Fibroblast of lung (primary cell): ENCODE measurements around the gene GPC6. TPM values are rescaled to one million over a fixed set of nuclear protein-coding genes. Genes with fewer than 3 reads are reported as not detected.

Experiments
- DNase-seq, 2 donors: peaks; one replicate each; pipeline versions ENCODE4 v3.0.0 to v3.0.0-alpha.2; 2010; ENCODE audit warnings: low read depth in 2 of 2
- H2AFZ ChIP-seq: 2 replicates; pipeline ENCODE4 v1.5.1; 2012; ENCODE audit warnings: low read length, control low read depth, inconsistent platforms
- H3K27ac ChIP-seq: 2 replicates; pipeline ENCODE4 v1.5.1; 2011; ENCODE audit warnings: low read length, control low read depth; ENCODE audit not compliant: insufficient read depth
- H3K27me3 ChIP-seq: 2 replicates; pipeline ENCODE4 v1.5.1; 2011; ENCODE audit warnings: mild to moderate bottlenecking, low read length; ENCODE audit not compliant: control insufficient read depth, insufficient read depth
- H3K36me3 ChIP-seq: 2 replicates; pipeline ENCODE4 v1.5.1; 2011; ENCODE audit warnings: low read length; ENCODE audit not compliant: control insufficient read depth, insufficient read depth
- H3K4me1 ChIP-seq: 2 replicates; pipeline ENCODE4 v1.5.1; 2011; ENCODE audit warnings: low read length; ENCODE audit not compliant: control insufficient read depth, insufficient read depth; ENCODE audit errors: extremely low read depth
- H3K4me2 ChIP-seq: 2 replicates; pipeline ENCODE4 v1.5.1; 2011; ENCODE audit warnings: low read length, control low read depth; ENCODE audit not compliant: insufficient read depth; ENCODE audit errors: extremely low read depth
- H3K4me3 ChIP-seq, 4 experiments: fragments of 200-600 bp in 1 of 4; sonication (generic) in 1 of 4; replicated peaks in 1 of 4; 2 replicates each; pipeline ENCODE4 v1.5.1; 2011 to 2016; ENCODE audit warnings: low read length in 4 of 4, low read depth in 3 of 4, mild to moderate bottlenecking in 3 of 4, control low read depth in 2 of 4, inconsistent platforms in 1 of 4, mixed read lengths in 1 of 4; ENCODE audit not compliant: insufficient read depth in 1 of 4; ENCODE audit errors: control extremely low read depth in 1 of 4
- H3K79me2 ChIP-seq: 2 replicates; pipeline ENCODE4 v1.5.1; 2012; ENCODE audit warnings: mild to moderate bottlenecking, low read length, inconsistent platforms; ENCODE audit not compliant: control insufficient read depth, insufficient read depth
- H3K9ac ChIP-seq: 2 replicates; pipeline ENCODE4 v1.5.1; 2011; ENCODE audit warnings: mild to moderate bottlenecking, low read length, control low read depth; ENCODE audit not compliant: insufficient read depth
- H3K9me3 ChIP-seq: 2 replicates; pipeline ENCODE4 v1.5.1; 2012; ENCODE audit warnings: low read depth, low read length; ENCODE audit not compliant: control insufficient read depth, insufficient read depth
- H4K20me1 ChIP-seq: 2 replicates; pipeline ENCODE4 v1.5.1; 2011; ENCODE audit warnings: low read length; ENCODE audit not compliant: control insufficient read depth, insufficient read depth; ENCODE audit errors: extremely low read depth
- CTCF ChIP-seq, 2 donors: IDR thresholded peaks in 1 of 2; conservative IDR thresholded peaks in 1 of 2; 1 replicate in 1 of 2; 2 replicates in 1 of 2; pipeline ENCODE4 v1.5.1; 2011 to 2012; ENCODE audit warnings: low read length in 2 of 2, control low read depth in 1 of 2, inconsistent platforms in 1 of 2, low read depth in 1 of 2, mild to moderate bottlenecking in 1 of 2
- EZH2 ChIP-seq: IDR thresholded peaks from 2 replicates; pipeline ENCODE4 v1.5.1; 2012; ENCODE audit warnings: low read length, control low read depth, mild to moderate bottlenecking; ENCODE audit errors: missing control alignments
- polyA plus RNA-seq, 2 donors: library from polyadenylated mRNA; depleted of rRNA in 1 of 2; stranded (reverse) in 1 of 2; unstranded in 1 of 2; fragments of >200 nt; gene quantifications; 2 replicates each; pipeline ENCODE4 v1.2.1, GENCODE V29; 2011 to 2012; ENCODE audit warnings: missing spikeins in 1 of 2
- total RNA-seq: library from RNA; depleted of rRNA; stranded (reverse); fragments of >200 nt; gene quantifications from 2 replicates; pipeline ENCODE4 v1.2.1, GENCODE V29; 2014

The GPC6 gene
- total and polyA plus RNA-seq, 2 donors (not counting 1 experiment from before 2014, with no cell fraction given) = 11.2 to 33.7 TPM

- Histone ChIP-seq H3K4me3 (no peak overlapping the region), H3K9me3 (no peaks in the 10 kb centered on the region), H3K9ac (no peak overlapping the region), H3K27ac (no peak overlapping the region), H2AFZ (no peak overlapping the region), H3K36me3 (no peaks in the 10 kb centered on the region), H3K79me2 (no peaks in the 10 kb centered on the region), H3K4me1 (no peaks in the 10 kb centered on the region), H3K27me3 (no peaks in the 10 kb centered on the region), H4K20me1 (no peaks in the 10 kb centered on the region), H3K4me2 (no peak overlapping the region)
- DNase-seq = no peak
- TF ChIP-seq CTCF (conservative IDR thresholded peaks at IDR 0.05 in 1 of 2, IDR thresholded peaks at IDR 0.05 in 1 of 2; ENCODE audit: low read depth in 1 of 2, low read length in 2 of 2) = no peak
- no peak for TF ChIP-seq EZH2
These were observed 1030.1 kb downstream of the GPC6 start for GRCh38 chr13:94256721-94257120.

- TF ChIP-seq EZH2 (no peak), CTCF (conservative IDR thresholded peaks at IDR 0.05 in 1 of 2, IDR thresholded peaks at IDR 0.05 in 1 of 2; ENCODE audit: low read depth in 1 of 2, low read length in 2 of 2) (no peak)
- no peak overlapping the region for H3K9ac ChIP-seq
- H3K9me3 ChIP-seq = no peaks in the 10 kb centered on the region
- H3K79me2 ChIP-seq = no peaks in the 10 kb centered on the region
- no peak overlapping the region for H2AFZ ChIP-seq
- H4K20me1 ChIP-seq = no peaks in the 10 kb centered on the region
- DNase-seq = no peak
- no peaks in the 10 kb centered on the region for H3K36me3 ChIP-seq
- no peak overlapping the region for H3K4me2 ChIP-seq
- H3K27me3 ChIP-seq = no peaks in the 10 kb centered on the region
- H3K4me3 ChIP-seq = no peak overlapping the region
- H3K27ac ChIP-seq = no peak overlapping the region
- H3K4me1 ChIP-seq = no peaks in the 10 kb centered on the region
These were observed 1033.4 kb downstream of the GPC6 start for GRCh38 chr13:94259984-94260383.

GRCh38 chr13:94261163-94261562 is 1034.6 kb downstream of the GPC6 start:
- no peak for DNase-seq
- H3K36me3 ChIP-seq = no peaks in the 10 kb centered on the region
- no peak overlapping the region for H3K27ac ChIP-seq
- H3K4me3 ChIP-seq = no peak overlapping the region
- H3K79me2 ChIP-seq = no peaks in the 10 kb centered on the region
- no peaks in the 10 kb centered on the region for H3K9me3 ChIP-seq
- no peaks in the 10 kb centered on the region for H3K27me3 ChIP-seq
- H3K4me2 ChIP-seq = no peak overlapping the region
- H2AFZ ChIP-seq = no peak overlapping the region
- no peak for TF ChIP-seq CTCF (conservative IDR thresholded peaks at IDR 0.05 in 1 of 2, IDR thresholded peaks at IDR 0.05 in 1 of 2; ENCODE audit: low read depth in 1 of 2, low read length in 2 of 2)
- no peak for TF ChIP-seq EZH2
- no peak overlapping the region for H3K9ac ChIP-seq
- no peaks in the 10 kb centered on the region for H4K20me1 ChIP-seq
- no peaks in the 10 kb centered on the region for H3K4me1 ChIP-seq
